T-helper 9 cell (primary cell): ENCODE measurements around the gene RRBP1.

Source experiments
- DNase-seq: peaks from one replicate; pipeline ENCODE4 v3.0.0-alpha.2; 2020

Gene RRBP1

DNA sequence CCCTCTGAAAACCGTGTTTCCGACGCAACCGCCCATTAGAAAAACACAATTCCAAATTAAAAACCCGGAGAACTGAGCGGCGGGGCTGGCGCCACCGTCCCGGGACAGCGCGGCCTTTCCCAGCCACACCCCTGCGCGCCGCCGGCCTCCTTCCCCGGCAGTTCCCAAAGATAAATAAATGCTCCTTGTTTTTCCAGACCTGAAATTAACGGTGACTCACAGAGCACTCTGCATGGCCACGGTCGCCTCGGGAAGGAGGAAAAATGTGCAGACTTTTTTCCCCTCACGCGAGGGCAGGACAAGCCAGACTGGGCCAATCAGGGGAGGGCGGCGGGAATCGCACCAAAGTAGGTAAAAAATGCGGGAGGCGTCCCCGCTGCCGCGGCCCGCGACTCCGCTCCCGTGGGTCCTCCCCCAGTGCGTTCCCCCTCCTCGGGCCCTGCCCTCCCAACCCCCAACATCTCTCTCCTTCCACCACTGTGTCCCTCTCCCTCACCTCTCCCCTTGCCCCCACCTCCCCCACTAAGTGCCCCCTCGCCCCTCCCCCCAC, 113.0 kb downstream of the RRBP1 start:
- no peak for DNase-seq

DNA sequence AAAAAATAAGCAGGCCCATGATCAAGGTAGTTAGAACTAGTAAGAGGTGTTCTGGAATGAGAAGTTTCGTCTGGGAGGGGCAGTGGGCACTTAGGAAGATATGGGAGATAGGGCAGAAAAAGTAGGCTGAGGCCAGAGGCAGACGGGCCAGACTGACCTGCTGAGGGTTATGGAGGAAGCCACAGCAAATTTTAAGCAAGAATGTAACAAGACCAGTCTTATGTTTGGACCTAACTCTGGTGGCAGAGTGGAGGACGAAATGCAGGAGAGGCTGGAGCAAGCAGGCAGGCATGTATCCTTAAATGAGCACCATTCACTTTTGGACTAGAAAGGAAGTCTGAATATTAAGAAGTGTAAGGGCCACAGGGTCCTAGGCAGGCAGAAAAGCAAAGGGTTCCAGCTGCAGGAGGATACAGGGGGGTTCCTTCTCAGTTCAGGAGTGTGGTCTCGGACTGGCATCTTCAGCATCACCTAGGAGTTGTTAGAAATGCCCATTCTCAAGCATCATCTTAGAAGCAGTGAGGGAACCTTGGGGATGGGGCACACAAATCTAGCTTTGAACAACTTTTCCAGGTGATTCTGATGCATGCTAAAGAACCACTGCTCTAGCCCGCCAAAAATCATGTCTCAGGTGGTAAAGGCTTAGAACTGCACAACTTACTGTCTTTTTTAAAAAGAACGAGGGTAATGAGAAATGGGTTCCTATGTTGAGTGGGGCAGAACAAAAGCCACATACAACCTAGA, 113.8 kb downstream of the RRBP1 start:
- no peak for DNase-seq

DNA sequence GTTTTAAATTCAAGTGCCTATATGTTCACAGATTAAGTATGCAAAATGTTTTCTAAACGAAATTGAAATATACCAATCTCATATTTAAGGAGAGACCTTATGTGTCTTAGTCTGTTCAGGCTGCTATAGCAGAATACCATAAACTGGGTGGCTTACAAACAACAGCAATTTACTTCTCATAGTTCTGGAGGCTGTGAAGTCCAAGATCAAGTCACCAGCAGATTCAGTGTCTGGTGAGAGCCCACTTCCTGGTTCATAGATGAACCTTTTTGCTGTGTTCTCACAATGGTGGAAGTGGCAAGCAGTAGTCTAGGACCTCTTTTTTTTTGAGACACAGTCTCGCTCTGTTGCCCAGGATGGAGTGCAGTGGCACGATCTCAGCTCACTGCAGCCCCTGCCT, 115.7 kb downstream of the RRBP1 start:
- no peak for DNase-seq

- DNase-seq: no peak
Measured at GRCh38 chr20:17565169-17565845, 116.7 kb downstream of the RRBP1 start.
